Measurements from ENCODE around the gene ATP8A2. TPM values are rescaled to one million over a fixed set of nuclear protein-coding genes. Genes with fewer than 3 reads are reported as not detected.
"Not testable (repeated sequence)": the region's sequence is repeated elsewhere in the genome, so short reads cannot be mapped to it uniquely, and the experiment has no call there.

Gene ATP8A2
- total RNA-seq, 1 donor from 2014 or later = 0.13 TPM

GRCh38 chr13:25912961-25913360, 541.2 kb downstream of the ATP8A2 start:
- no peak for DNase-seq (ENCODE audit: low read depth in 2 of 2)

GRCh38 chr13:25915840-25916518, 544.2 kb downstream of the ATP8A2 start:
- no peak for DNase-seq (ENCODE audit: low read depth in 2 of 2)

GRCh38 chr13:25920277-25920676, 548.5 kb downstream of the ATP8A2 start:
- DNase-seq (ENCODE audit: low read depth in 2 of 2) = no peak

- no peak for DNase-seq (ENCODE audit: low read depth in 2 of 2)
Measured at GRCh38 chr13:25920931-25921330, 549.2 kb downstream of the ATP8A2 start.

GRCh38 chr13:25922376-25922775, 550.6 kb downstream of the ATP8A2 start:
- no peak for DNase-seq (ENCODE audit: low read depth in 2 of 2)

- no peak for DNase-seq (ENCODE audit: low read depth in 2 of 2)
Measured at GRCh38 chr13:25923217-25924085, 551.7 kb downstream of the ATP8A2 start.

- DNase-seq (ENCODE audit: low read depth in 2 of 2) = no peak
Measured at GRCh38 chr13:25927363-25927762, 555.6 kb downstream of the ATP8A2 start.

- DNase-seq (ENCODE audit: low read depth in 2 of 2) = no peak
Measured at GRCh38 chr13:25927932-25928331, 556.2 kb downstream of the ATP8A2 start.

GRCh38 chr13:25928941-25929505, 557.2 kb downstream of the ATP8A2 start:
- DNase-seq (ENCODE audit: low read depth in 2 of 2) = no peak

- DNase-seq (ENCODE audit: low read depth in 2 of 2) = no peak
Measured at GRCh38 chr13:25929816-25930215, 558.0 kb downstream of the ATP8A2 start.

GRCh38 chr13:25930653-25931052, 558.9 kb downstream of the ATP8A2 start:
- DNase-seq (ENCODE audit: low read depth in 2 of 2) = no peak

- no peak for DNase-seq (ENCODE audit: low read depth in 2 of 2)
Measured at GRCh38 chr13:25932365-25932764, 560.6 kb downstream of the ATP8A2 start.

- DNase-seq (ENCODE audit: low read depth in 2 of 2) = no peak
Measured at GRCh38 chr13:25933520-25933919, 561.7 kb downstream of the ATP8A2 start.

- no peak for DNase-seq (ENCODE audit: low read depth in 2 of 2)
Measured at GRCh38 chr13:25934127-25934526, 562.4 kb downstream of the ATP8A2 start.

- no peak for DNase-seq (ENCODE audit: low read depth in 2 of 2)
Measured at GRCh38 chr13:25939961-25940687, 568.4 kb downstream of the ATP8A2 start.

GRCh38 chr13:25943081-25943480, 571.3 kb downstream of the ATP8A2 start:
- no peak for DNase-seq (ENCODE audit: low read depth in 2 of 2)

GRCh38 chr13:25943658-25944057, 571.9 kb downstream of the ATP8A2 start:
- DNase-seq (ENCODE audit: low read depth in 2 of 2) = no peak

GRCh38 chr13:25945596-25945995, 573.8 kb downstream of the ATP8A2 start:
- no peak for DNase-seq (ENCODE audit: low read depth in 2 of 2)

GRCh38 chr13:25946321-25946720, 574.5 kb downstream of the ATP8A2 start:
- DNase-seq (ENCODE audit: low read depth in 2 of 2) = no peak

- no peak for DNase-seq (ENCODE audit: low read depth in 2 of 2)
Measured at GRCh38 chr13:25948910-25949309, 577.1 kb downstream of the ATP8A2 start.

GRCh38 chr13:25951831-25952230, 580.1 kb downstream of the ATP8A2 start:
- no peak for DNase-seq (ENCODE audit: low read depth in 2 of 2)

- DNase-seq (ENCODE audit: low read depth in 2 of 2) = not testable (repeated sequence)
Measured at GRCh38 chr13:25954080-25954479, 582.3 kb downstream of the ATP8A2 start.

Data from dermis microvascular lymphatic vessel endothelial cell (primary cell).